Measurements from ENCODE around the gene CCDC126. TPM values are rescaled to one million over a fixed set of nuclear protein-coding genes. Genes with fewer than 3 reads are reported as not detected.

CCDC126 gene
- total and polyA plus RNA-seq, 10 of the 15 experiments (the other 5 are each of a cell fraction or from before 2014, with no cell fraction given), result 10.9 to 49.9 (median 24.1) TPM

GRCh38 chr7:23664122-23664521 lies 66.9 kb downstream of the CCDC126 start:
- H2AFZ ChIP-seq (ENCODE audit: control insufficient read depth, low read depth, low read length), result no peak overlapping the region
- no peak overlapping the region for H3K27ac ChIP-seq (ENCODE audit: control insufficient read depth, insufficient read depth)
- ATAC-seq (no peak; the same call in 2 of the 3 replicates), DNase-seq (ENCODE audit: low read depth, low spot score) (no peak), FAIRE-seq (no peak)
- in situ Hi-C loops (cut with MboI) (no loop called here), intact Hi-C loops (cut with micrococcal nuclease; ENCODE audit: unreplicated experiment) (no loop called here)
- no peak overlapping the region for H3K4me2 ChIP-seq (ENCODE audit: control insufficient read depth, insufficient read depth)
- ChIA-PET CTCF (no interaction called here), POLR2A (no interaction called here), RAD21 (ENCODE audit: unreplicated experiment) (no interaction called here), SMC1A (ENCODE audit: uncharacterized antibody, unreplicated experiment) (no interaction called here)
- no peak overlapping the region for H3K9ac ChIP-seq (ENCODE audit: control insufficient read depth, insufficient read depth, low read length)
- H3K27me3 ChIP-seq (replicated peaks in 1 of 2; ENCODE audit: control insufficient read depth in 2 of 2, insufficient read depth in 2 of 2, low read length in 1 of 2), result no peaks in the 10 kb centered on the region
- no peak overlapping the region for H3K4me3 ChIP-seq
- H3K79me2 ChIP-seq (ENCODE audit: control insufficient read depth, insufficient read depth, low read length), result no peaks in the 10 kb centered on the region
- BruUV-seq (replicated peaks), result no TSS peak
- TF ChIP-seq PKNOX1 (IDR thresholded peaks at IDR 0.05) (no peak), PBX3 (IDR thresholded peaks at IDR 0.05; ENCODE audit: insufficient replicate concordance, low read depth, low read length) (no peak), IKZF1 (conservative IDR thresholded peaks at IDR 0.05) (no peak), IKZF2 (IDR thresholded peaks at IDR 0.05) (no peak), TCF3 (IDR thresholded peaks at IDR 0.05; ENCODE audit: borderline replicate concordance, insufficient read depth, low read depth, low read length) (no peak), BRCA1 (IDR thresholded peaks at IDR 0.05; ENCODE audit: low read depth, low read length) (no peak), MEF2A (IDR thresholded peaks at IDR 0.05; ENCODE audit: insufficient read depth, low read depth, low read length) (no peak), TBL1XR1 (IDR thresholded peaks at IDR 0.05; ENCODE audit: low read depth, low read length) (no peak), NFXL1 (IDR thresholded peaks at IDR 0.05; ENCODE audit: borderline replicate concordance) (no peak), POLR2AphosphoS5 (IDR thresholded peaks at IDR 0.05; ENCODE audit: low read length) (no peak), ATF3 (IDR thresholded peaks at IDR 0.05; ENCODE audit: borderline replicate concordance, extremely low read depth, low read depth, low read length) (no peak)
- peaks cover 4% of the 10 kb centered on the region; the same call in 2 of the 3 replicates for H3K9me3 ChIP-seq (replicated peaks; ENCODE audit: control insufficient read depth, insufficient read depth, low read length)
- no peaks in the 10 kb centered on the region for H3K4me1 ChIP-seq (ENCODE audit: control insufficient read depth, insufficient read depth, low read length)
- H3K36me3 ChIP-seq (ENCODE audit: control insufficient read depth in 2 of 2, insufficient read depth in 2 of 2, low read length in 1 of 2), result no peaks in the 10 kb centered on the region
- no peaks in the 10 kb centered on the region for H4K20me1 ChIP-seq (ENCODE audit: control insufficient read depth, insufficient read depth)
